GM13976 (cell line): ENCODE results near the gene HLA-A.
"Not testable (repeated sequence)": the region's sequence is repeated elsewhere in the genome, so short reads cannot be mapped to it uniquely, and the experiment has no call there.

Experiments used
- DNase-seq: peaks from one replicate; pipeline ENCODE4 v3.0.0; 2012; ENCODE audit warnings: low spot score
- in situ Hi-C: fragments of 300-500 bp; cut with MboI; formaldehyde crosslinking; loops from one replicate; pipeline ENCODE4 v1.12.0; 2022; ENCODE audit warnings: low sequenced_read_pairs, mixed read lengths, inconsistent platforms; ENCODE audit not compliant: unreplicated experiment
- TF ChIP-seq, protein P1 (sequence below): IDR thresholded peaks from 2 replicates; pipeline ENCODE4 v1.5.1; 2012; ENCODE audit warnings: borderline replicate concordance, mild to moderate bottlenecking; ENCODE audit not compliant: insufficient read depth; ENCODE audit errors: extremely low read depth, missing control alignments, control extremely low read depth

Gene HLA-A

DNA sequence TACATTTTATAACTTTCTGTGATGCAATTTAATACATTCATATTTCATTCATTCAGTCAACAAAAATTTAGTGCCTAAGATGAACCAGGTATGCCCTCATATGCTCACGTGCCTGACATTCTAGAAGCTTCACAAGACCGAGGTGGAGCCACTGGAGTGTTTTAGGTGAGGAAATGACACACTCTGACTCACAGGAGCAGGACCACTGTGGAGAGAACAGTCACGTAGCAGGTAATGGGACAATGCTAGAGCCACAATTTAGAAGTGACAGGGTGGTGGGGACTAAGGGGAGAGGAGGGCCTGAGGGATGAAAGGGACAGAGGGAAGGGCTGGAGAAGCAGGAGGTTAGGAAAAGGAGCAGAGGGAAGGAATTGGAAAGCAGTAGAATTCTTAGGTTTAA, 17.6 kb upstream of the HLA-A start:
- in situ Hi-C loops, result no loop called here
- no peak for DNase-seq
- TF ChIP-seq, protein P1, sequence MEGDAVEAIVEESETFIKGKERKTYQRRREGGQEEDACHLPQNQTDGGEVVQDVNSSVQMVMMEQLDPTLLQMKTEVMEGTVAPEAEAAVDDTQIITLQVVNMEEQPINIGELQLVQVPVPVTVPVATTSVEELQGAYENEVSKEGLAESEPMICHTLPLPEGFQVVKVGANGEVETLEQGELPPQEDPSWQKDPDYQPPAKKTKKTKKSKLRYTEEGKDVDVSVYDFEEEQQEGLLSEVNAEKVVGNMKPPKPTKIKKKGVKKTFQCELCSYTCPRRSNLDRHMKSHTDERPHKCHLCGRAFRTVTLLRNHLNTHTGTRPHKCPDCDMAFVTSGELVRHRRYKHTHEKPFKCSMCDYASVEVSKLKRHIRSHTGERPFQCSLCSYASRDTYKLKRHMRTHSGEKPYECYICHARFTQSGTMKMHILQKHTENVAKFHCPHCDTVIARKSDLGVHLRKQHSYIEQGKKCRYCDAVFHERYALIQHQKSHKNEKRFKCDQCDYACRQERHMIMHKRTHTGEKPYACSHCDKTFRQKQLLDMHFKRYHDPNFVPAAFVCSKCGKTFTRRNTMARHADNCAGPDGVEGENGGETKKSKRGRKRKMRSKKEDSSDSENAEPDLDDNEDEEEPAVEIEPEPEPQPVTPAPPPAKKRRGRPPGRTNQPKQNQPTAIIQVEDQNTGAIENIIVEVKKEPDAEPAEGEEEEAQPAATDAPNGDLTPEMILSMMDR, result no peak

DNA sequence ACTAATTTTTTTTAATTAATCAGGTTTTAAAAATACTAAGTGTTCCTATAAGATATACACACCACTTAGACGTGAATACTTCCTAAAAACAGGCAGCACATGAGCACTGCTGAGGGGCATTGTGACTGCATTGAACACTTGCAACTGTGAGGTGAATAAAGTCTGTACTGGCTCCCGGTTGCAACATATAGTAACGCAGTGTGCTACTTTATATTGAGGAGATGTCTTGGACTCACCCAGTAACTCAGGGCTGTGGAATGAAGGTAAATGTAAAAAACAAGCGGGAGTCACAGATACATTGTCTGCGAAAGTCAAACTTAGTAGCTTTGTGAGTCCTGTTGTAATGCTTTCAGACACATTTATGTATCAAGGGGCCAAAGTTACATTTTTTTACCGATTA, 17.0 kb upstream of the HLA-A start:
- TF ChIP-seq, protein P1, result no peak
- in situ Hi-C loops, result no loop called here

DNA sequence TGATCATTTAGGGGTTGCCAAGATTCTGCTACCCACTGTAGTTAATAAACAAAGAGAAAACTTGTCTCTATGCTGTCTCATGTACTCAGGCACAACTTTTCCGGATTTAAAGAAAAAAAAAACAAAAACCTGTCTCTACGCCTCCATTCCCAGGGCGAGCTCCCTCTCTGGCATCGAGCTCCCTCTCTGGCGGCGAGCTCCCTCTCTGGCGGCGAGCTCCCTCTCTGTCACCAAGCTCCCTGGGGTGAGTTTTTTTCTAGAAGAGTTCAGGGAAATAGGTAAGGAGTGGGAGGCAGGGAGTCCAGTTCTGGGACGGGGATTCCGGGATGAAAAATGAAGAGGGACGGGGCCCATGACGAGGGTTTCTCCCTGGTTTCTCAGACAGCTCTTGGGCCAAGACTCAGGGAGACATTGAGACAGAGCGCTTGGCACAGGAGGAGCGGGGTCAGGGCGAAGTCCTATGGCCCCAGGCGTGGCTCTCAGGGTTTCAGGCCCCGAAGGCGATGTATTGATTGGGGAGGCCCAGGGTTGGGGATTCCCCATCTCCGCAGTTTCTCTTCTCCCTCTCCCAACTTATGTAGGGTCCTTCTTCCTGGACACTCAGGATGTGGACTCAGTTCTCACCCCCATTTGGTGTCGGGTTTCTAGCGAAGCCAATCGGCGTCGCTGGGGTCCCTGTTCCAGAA, 16.5 kb upstream of the HLA-A start:
- TF ChIP-seq, protein P1, result no peak
- peak; percentile 43 for DNase-seq
- in situ Hi-C loops, result no loop called here

More for the DNA sequence above, 17.0 kb upstream of the HLA-A start:
- no peak for DNase-seq

DNA sequence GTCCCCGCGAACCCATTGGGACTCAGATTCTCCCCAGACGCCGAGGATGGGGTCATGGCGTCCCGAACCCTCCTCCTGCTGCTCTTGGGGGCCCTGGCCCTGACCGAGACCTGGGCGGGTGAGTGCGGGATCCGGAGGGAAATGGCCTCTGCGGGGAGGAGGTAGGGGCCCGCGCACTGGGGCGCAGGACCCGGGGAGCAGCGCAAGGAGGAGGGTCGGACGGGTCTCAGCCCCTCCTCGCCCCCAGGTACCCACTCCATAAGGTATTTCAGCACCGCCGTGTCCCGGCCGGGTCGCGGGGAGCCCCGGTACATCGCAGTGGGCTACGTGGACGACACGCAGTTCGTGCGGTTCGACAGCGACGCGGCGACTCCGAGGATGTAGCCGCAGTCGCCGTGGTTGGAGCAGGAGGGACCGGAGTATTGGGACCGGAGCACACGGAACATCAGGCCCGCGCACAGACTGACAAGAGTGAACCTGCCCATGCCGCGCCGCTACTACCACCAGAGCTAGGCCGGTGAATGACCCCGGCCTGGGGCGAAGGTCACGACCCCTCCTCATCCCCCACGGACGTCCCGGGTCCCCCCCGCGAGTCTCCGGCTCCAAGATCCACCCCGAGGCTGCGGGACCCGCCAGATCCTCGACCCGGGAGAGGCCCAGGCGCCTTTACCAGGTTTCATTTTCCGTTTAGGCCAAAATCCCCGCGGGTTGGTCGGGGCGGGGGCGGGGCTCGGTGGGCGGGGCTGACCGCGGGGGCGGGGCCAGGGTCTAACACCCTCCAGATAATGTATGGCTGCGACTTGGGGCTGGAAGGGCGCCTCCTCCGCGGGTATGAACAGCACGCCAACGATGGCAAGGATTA, 15.7 kb upstream of the HLA-A start:
- in situ Hi-C loops, result no loop called here
- DNase-seq, result peak; percentile 87
- TF ChIP-seq, protein P1, result no peak

DNA sequence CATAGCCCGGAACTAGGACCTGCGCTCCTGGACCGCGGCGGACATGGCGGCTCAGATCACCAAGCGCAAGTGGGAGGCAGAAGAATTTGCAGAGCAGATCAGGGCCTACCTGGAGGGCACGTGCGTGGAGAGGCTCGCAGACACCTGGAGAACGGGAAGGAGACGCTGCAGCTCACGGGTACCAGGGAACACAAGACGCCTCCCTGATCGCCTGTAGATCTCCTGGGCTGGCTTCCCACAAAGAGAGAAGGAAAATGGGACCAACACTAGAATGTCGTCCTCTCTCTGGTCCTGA, 15.1 kb upstream of the HLA-A start:
- DNase-seq, result no peak
- in situ Hi-C loops, result no loop called here
- TF ChIP-seq, protein P1, result no peak

DNA sequence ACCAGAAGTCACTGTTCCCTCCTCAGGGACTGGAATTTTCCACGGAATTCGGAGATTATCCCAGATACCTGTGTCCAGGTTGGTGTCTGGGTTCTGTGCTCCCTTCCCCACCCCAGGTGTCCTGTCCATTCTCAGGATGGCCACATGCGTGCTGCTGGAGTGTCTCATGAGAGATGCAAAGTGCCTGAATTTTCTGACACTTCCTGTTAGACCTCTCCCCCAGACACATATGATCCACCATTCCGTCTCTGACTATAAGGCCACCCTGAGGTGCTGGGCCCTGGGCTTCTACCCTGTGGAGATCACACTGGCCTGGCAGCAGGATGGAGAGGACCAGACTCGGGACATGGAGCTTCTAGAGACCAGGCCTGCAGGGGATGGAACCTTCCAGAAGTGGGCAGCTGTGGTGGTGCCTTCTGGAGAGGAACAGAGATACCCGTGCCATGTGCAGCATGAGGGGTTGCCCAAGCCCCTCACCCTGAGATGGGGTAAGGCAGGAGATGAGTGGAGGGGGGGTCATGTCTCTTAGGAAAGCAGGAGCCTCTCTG, 14.4 kb upstream of the HLA-A start:
- DNase-seq, result no peak
- TF ChIP-seq, protein P1, result no peak
- in situ Hi-C loops, result no loop called here

DNA sequence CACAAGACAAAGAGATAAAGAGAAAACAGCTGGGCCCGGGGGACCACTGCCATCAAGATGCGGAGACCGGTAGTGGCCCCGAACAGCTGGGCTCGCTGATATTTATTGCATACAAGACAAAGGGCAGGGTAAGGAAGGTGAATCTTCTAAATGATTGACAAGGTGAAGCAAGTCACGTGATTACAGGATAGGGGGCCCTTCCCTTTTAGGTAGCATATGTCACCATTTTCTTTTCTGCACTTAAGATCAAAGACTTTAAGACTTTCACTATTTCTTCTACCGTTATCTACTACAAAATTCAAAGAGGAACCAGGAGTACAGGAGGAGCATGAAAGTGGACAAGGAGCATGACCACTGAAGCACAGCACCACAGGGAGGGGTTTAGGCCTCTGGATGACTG, 12.3 kb upstream of the HLA-A start:
- DNase-seq, in situ Hi-C loops: not testable (repeated sequence)
